ENCODE results near the gene UPK3BL1.
"Not testable (repeated sequence)": the region's sequence is repeated elsewhere in the genome, so short reads cannot be mapped to it uniquely, and the experiment has no call there.

The UPK3BL1 gene

DNA sequence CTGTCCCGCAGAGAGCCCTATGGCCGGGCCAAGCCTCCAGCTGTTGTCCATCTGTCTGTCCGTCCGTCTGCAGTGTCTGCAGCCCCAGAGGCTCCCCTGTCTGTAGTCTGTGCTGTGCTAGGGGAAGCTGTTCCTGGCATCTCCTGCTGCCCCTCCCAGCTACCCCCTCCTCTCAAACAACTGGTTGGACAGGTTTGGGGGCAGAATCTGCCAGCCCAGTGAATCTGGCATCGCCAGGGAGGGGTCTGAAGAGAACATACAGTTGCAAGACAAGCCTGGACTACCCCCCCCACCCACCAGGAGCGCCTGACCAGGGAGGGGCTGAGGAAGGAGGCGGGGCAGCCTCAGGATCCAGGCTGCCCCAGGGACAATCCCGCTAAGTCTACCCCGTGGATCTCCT lies at the start of gene UPK3BL1:
Gene UPK3BL1 (minus strand): TSS at position 101 of the 400 bp plus-strand sequence. CDS start 50 bp downstream, at position 51.
- not testable (repeated sequence) for H3K27ac Mint-ChIP-seq; H3K4me3 Mint-ChIP-seq; DNase-seq; H3K27me3 Mint-ChIP-seq; H3K36me3 Mint-ChIP-seq (ENCODE audit: low read depth); H3K9me3 Mint-ChIP-seq; H3K4me1 Mint-ChIP-seq (ENCODE audit: low read depth)

DNA sequence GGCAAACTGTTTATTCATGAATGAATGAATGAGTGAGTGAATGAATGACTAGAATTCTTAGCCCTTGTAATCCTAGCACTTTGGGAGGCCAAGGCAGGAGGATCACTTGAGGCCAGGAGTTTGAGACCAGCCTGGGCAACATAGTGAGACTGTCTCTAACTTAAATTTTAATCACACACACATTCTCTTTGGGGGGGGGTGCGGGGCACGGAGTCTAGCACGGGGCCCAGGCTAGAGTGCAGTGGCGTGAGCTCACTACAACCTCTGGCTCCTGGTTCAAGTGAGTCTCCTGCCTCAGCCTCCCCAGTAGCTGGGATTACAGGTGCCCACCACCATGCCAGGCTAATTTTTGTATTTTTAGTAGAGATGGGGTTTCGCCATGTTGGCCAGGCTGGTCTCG lies 48.0 kb upstream of the UPK3BL1 start:
- H3K9me3 Mint-ChIP-seq; H3K27me3 Mint-ChIP-seq; H3K4me3 Mint-ChIP-seq; DNase-seq; H3K36me3 Mint-ChIP-seq (ENCODE audit: low read depth); H3K4me1 Mint-ChIP-seq (ENCODE audit: low read depth); H3K27ac Mint-ChIP-seq: not testable (repeated sequence)

DNA sequence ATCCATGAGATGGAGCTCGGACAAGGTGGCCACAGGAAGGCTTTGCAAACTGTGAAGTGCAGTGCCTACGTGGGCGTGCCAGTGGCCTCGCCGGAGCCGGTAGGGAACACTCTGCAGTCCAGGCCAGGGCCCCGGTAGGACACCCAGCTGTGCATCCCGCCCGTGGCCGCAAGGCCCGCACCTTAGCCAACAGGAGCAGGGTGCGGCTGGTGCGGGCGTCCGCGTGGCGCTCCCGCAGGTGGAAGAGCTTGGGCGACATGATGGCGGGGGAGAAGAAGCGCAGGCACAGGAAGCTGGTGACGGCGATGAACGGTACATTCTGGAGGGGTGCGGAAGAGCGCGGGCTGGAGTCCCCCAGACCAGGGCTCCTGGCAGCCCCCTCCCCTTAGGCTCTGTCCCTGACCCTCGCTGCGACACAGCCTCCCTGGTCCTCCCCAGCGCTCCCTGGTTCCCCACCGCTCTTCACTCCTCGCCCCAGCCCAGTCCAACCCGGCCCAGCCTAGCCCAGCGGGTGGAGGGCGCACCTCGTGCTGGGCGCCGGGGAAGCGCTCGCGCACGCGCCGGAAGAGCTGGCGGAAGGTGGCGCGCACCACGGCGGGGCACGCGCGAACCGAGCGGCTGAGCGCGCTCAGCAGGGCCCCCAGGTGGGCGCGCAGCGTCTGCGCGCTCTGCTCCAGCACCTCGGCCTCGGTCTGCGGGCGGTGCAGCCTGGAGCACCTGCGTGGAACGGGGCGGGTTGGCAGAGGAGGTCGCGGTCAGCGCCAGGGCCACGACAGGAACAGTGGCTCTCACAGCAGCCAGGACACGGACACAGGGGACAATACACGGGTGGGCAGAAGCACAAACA lies 47.1 kb upstream of the UPK3BL1 start:
- not testable (repeated sequence) for H3K36me3 Mint-ChIP-seq (ENCODE audit: low read depth); H3K4me1 Mint-ChIP-seq (ENCODE audit: low read depth); H3K27me3 Mint-ChIP-seq; H3K9me3 Mint-ChIP-seq; H3K27ac Mint-ChIP-seq; H3K4me3 Mint-ChIP-seq; DNase-seq

DNA sequence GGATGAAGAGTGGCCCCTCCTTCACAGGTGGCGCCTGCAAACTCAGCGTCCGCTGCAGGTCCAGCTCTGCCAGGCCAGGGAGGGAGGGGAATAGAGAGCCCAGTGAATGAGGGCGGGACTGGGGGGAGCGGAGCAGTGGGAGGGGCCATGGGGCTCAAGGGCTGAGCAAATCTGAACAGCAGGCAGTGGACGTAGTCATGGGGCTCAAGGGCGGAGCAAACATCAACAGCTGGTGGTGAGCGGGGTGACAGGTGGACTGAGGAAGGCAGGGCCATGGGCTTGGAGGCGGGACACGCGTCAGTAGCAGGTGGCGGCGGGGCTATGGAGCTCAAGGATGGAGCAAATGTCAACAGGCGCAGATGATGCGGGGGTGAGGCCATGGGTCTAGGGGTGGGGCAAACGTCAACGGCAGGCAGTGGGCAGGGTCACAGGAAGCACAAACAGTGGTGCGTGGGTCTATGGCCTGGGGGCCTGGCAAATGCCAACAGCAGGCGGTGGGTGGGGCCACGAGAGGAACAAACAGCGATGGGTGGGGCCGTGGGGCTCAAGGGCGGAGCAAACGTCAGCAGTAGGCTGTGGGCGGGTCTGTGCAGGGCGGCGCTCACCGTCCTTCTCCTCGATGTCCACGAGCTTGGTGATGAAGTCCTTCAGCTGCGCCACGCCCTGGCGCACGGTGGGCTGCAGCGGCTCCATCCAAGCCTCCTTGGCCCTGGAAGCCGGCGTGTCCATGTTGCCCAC lies 45.9 kb upstream of the UPK3BL1 start:
- not testable (repeated sequence) for H3K27ac Mint-ChIP-seq; H3K4me1 Mint-ChIP-seq (ENCODE audit: low read depth); H3K27me3 Mint-ChIP-seq; H3K4me3 Mint-ChIP-seq; H3K9me3 Mint-ChIP-seq; DNase-seq; H3K36me3 Mint-ChIP-seq (ENCODE audit: low read depth)

DNA sequence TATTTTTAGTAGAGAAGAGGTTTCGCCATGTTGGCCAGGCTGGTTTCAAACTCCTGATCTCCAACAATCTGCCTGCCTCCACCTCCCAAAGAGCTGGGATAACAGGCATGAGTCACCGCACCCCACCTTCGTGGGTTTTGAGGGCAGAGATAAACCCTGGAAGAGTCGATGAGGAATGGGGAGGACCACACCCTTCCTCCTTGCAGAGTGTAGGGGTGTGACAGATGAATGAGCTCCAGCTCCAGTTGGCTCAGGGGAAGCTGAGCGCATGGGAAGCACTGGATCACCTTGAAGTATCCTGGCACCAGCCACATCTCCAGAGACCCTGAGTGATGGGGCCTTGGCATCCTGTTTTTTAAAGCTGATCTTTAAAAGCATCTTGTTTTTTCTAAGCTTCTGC lies 40.0 kb upstream of the UPK3BL1 start:
- not testable (repeated sequence) for H3K9me3 Mint-ChIP-seq; H3K27me3 Mint-ChIP-seq; DNase-seq; H3K27ac Mint-ChIP-seq; H3K4me1 Mint-ChIP-seq (ENCODE audit: low read depth); H3K4me3 Mint-ChIP-seq; H3K36me3 Mint-ChIP-seq (ENCODE audit: low read depth)

- not testable (repeated sequence) for H3K4me1 Mint-ChIP-seq (ENCODE audit: low read depth); H3K4me3 Mint-ChIP-seq; H3K36me3 Mint-ChIP-seq (ENCODE audit: low read depth); H3K27me3 Mint-ChIP-seq; H3K9me3 Mint-ChIP-seq; DNase-seq; H3K27ac Mint-ChIP-seq
Measured at GRCh38 chr7:102680780-102681179, 38.2 kb upstream of the UPK3BL1 start.

DNA sequence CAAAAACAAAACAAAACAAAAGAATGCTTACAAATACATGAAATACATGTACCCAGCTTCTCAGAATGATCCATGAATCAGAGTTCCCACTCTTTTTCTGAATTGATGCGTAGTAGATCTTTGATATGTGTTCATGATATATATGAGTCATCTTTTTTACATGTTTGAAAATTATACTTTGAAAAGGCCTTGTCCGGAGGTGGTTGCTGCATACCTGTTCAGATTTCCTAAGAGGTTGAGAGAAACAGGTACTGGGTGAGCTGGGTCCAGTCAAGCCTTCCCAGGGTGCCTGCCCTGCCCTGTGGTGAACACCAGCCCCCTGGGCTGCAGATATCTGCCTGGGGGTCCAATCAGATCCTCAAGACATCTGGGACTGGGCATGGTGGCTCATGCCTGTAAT lies 33.0 kb upstream of the UPK3BL1 start:
- H3K36me3 Mint-ChIP-seq (ENCODE audit: low read depth); H3K9me3 Mint-ChIP-seq; H3K4me1 Mint-ChIP-seq (ENCODE audit: low read depth); H3K27me3 Mint-ChIP-seq; H3K27ac Mint-ChIP-seq; H3K4me3 Mint-ChIP-seq: not testable (repeated sequence)
- DNase-seq: peak; percentile 72

DNA sequence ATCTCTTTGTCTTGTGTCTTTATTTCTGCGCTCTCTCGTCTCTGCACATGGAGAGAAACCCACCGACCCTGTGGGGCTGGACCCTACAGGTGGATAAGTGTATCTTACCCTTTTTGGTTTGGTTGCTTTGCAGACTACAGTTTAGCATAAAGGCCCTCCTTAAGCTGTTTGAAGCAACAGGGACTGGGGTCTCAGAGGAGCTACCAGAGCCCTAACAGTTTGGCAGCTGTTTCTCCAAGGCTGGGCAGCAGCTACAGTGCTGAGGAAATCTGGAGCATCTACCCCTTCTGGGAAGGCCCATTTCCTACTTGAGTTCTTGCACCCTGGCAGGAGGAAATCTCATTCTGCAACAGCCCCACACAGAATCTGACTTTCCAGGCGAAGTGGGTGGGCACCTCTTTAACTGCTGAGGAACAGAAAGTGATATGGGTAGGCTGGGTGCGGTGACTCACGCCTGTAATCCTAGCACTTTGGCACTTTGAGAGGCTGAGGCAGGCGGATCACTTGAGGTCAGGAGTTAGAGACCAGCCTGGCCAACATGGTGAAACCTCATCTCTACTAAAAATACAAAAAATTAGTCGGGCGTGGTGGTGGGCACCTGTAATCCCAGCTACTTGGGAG lies 31.0 kb upstream of the UPK3BL1 start:
- not testable (repeated sequence) for H3K36me3 Mint-ChIP-seq (ENCODE audit: low read depth); H3K4me1 Mint-ChIP-seq (ENCODE audit: low read depth); H3K4me3 Mint-ChIP-seq; H3K9me3 Mint-ChIP-seq; H3K27me3 Mint-ChIP-seq; H3K27ac Mint-ChIP-seq; DNase-seq

- not testable (repeated sequence) for H3K36me3 Mint-ChIP-seq (ENCODE audit: low read depth); H3K4me1 Mint-ChIP-seq (ENCODE audit: low read depth); H3K27ac Mint-ChIP-seq; H3K27me3 Mint-ChIP-seq; H3K9me3 Mint-ChIP-seq; H3K4me3 Mint-ChIP-seq; DNase-seq
Measured at GRCh38 chr7:102671956-102672307, 29.3 kb upstream of the UPK3BL1 start.

DNA sequence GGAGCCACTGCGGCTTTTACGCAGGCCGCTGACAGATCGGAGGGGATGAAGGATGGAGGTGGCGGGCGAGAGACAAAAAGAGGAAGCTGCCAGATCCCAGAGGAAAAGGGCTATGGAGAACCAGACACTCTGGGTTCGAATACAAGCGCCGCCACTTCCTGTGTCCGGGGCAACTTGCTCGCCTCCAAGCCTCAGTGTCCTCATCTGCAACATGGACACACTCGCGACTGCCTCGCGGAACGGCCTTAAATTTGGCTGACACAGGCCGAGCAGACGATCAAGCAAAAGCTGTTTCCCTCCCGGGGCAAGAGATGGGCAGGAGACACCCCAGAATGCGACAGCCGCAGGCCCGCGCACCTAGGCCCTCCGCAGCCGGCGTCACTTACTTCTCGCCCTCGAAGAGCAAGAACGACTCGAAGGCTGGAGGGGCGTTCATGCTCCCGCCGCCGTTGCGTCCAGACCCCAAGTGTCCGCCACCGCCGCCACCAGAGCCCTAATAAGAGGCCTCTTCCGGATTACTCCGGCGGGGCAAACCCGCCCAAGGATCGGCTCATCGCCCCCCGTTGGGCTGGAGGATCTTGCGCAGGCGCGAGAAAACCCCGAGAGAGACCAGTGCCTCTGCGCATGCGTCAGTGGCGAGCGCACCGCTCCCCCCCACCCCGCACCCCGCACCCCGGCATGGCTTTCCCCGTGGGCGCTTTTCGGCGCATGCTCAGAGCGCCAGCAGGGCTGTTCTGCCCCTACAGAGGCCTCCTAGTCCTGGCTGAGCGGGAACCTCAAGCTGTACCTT lies 28.8 kb upstream of the UPK3BL1 start, which contains the start of gene POLR2J2:
Gene POLR2J2 (minus strand): TSS at position 498 of the 790 bp plus-strand sequence. CDS start 62 bp downstream, at position 436.
- not testable (repeated sequence) for DNase-seq; H3K9me3 Mint-ChIP-seq; H3K27ac Mint-ChIP-seq; H3K27me3 Mint-ChIP-seq; H3K36me3 Mint-ChIP-seq (ENCODE audit: low read depth); H3K4me3 Mint-ChIP-seq; H3K4me1 Mint-ChIP-seq (ENCODE audit: low read depth)

GRCh38 chr7:102667523-102667922 lies 24.9 kb upstream of the UPK3BL1 start:
- H3K4me3 Mint-ChIP-seq, DNase-seq: not testable (repeated sequence)

GRCh38 chr7:102666850-102667249 lies 24.3 kb upstream of the UPK3BL1 start:
- not testable (repeated sequence) for DNase-seq; H3K27me3 Mint-ChIP-seq; H3K36me3 Mint-ChIP-seq (ENCODE audit: low read depth); H3K4me1 Mint-ChIP-seq (ENCODE audit: low read depth); H3K9me3 Mint-ChIP-seq; H3K4me3 Mint-ChIP-seq; H3K27ac Mint-ChIP-seq

More at GRCh38 chr7:102667523-102667922, 24.9 kb upstream of the UPK3BL1 start:
- H3K4me1 Mint-ChIP-seq (ENCODE audit: low read depth); H3K9me3 Mint-ChIP-seq; H3K27me3 Mint-ChIP-seq; H3K36me3 Mint-ChIP-seq (ENCODE audit: low read depth); H3K27ac Mint-ChIP-seq: not testable (repeated sequence)

GRCh38 chr7:102664765-102665164 lies 22.2 kb upstream of the UPK3BL1 start:
- DNase-seq; H3K4me1 Mint-ChIP-seq (ENCODE audit: low read depth); H3K9me3 Mint-ChIP-seq; H3K27ac Mint-ChIP-seq; H3K27me3 Mint-ChIP-seq; H3K4me3 Mint-ChIP-seq; H3K36me3 Mint-ChIP-seq (ENCODE audit: low read depth): not testable (repeated sequence)

DNA sequence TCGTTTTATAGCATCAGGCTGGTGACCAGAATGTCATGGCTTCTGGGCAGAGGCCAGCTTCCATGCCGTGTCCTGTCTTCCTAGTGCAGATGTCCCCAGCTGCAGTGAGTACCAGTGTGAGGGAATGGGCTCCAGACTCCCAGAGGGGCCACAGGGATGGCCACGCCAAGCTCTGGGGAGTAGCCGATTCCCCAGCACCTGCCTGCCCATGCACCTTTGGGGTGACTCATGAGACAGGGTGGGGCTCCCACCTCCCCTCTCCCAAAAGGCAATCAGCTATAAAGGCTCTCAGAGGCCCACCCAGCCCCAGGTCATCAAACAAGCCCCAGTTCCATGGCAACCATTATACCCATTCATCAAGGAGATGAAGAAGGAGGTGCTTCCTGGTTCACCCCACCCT lies 7.3 kb upstream of the UPK3BL1 start, which contains the start of gene SPDYE2B:
Gene SPDYE2B (plus strand): TSS at position 396 of the 400 bp plus-strand sequence. CDS start 2,030 bp downstream, outside the sequence.
- not testable (repeated sequence) for H3K4me1 Mint-ChIP-seq (ENCODE audit: low read depth); H3K9me3 Mint-ChIP-seq; DNase-seq; H3K36me3 Mint-ChIP-seq (ENCODE audit: low read depth); H3K4me3 Mint-ChIP-seq; H3K27ac Mint-ChIP-seq; H3K27me3 Mint-ChIP-seq

All from activated T-cell treated with anti-CD3 and anti-CD28 coated beads, Interleukin-2, amount 50 U/mL, for 24 hours (primary cell).